Type B pancreatic cell (in vitro differentiated cells): ENCODE measurements around the gene ZNF565. TPM values are rescaled to one million over a fixed set of nuclear protein-coding genes. Genes with fewer than 3 reads are reported as not detected.

Experiments
- DNase-seq: peaks from one replicate; pipeline ENCODE4 v3.0.0; 2021; ENCODE audit warnings: mixed read lengths; ENCODE audit not compliant: unreplicated experiment; ENCODE audit errors: extremely low spot score
- H3K27ac Mint-ChIP-seq: 2 replicates; pipeline ENCODE4 v1.8.0; 2021; ENCODE audit warnings: mild to moderate bottlenecking, mixed read lengths
- H3K27me3 Mint-ChIP-seq: 2 replicates; pipeline ENCODE4 v1.8.0; 2021; ENCODE audit warnings: mixed read lengths
- H3K36me3 Mint-ChIP-seq: 2 replicates; pipeline ENCODE4 v1.8.0; 2021; ENCODE audit warnings: mixed read lengths
- H3K4me1 Mint-ChIP-seq: one replicate; pipeline ENCODE4 v1.8.0; 2021; ENCODE audit warnings: mixed read lengths; ENCODE audit not compliant: unreplicated experiment
- H3K4me3 Mint-ChIP-seq: 2 replicates; pipeline ENCODE4 v1.8.0; 2021; ENCODE audit warnings: mild to moderate bottlenecking, mixed read lengths
- H3K9me3 Mint-ChIP-seq: 2 replicates; pipeline ENCODE4 v1.8.0; 2021; ENCODE audit warnings: mixed read lengths
- CTCF ChIP-seq: fragments of 200-600 bp; sonication (generic); conservative IDR thresholded peaks from 2 replicates; pipeline ENCODE4 v1.5.0; 2021; ENCODE audit warnings: antibody characterized with exemption, mild to moderate bottlenecking
- long read RNA-seq: library from polyadenylated mRNA; unstranded; transcript quantifications from one replicate; pipeline ENCODE4 v2.0.0, GENCODE V29; 2020
- total RNA-seq: library from RNA; stranded (reverse); gene quantifications from 2 replicates; pipeline ENCODE4 v1.2.1, GENCODE V29; 2021; ENCODE audit warnings: low replicate concordance

The ZNF565 gene
- 5.6 and 6.8 TPM in 2 replicates for total RNA-seq
- long read RNA-seq, transcript ZNF565-207 (4 exons, 1,217 nt): minor isoform, 5 of 64 reads
- long read RNA-seq, transcript ZNF565-201 (5 exons, 2,023 nt): major isoform, 45 of 64 reads
- long read RNA-seq, partial matches to known transcripts: 1 of 64 reads
- long read RNA-seq, other reads (novel, unspliced or antisense): 11 of 64 reads

GRCh38 chr19:36214386-36215275 lies at the start of gene ZNF565, which contains the start of gene ZNF146:
ZNF565 (minus strand) TSS chr19:36214665; CDS start chr19:36201985, 12,680 bp downstream.
ZNF146 (plus strand) TSS chr19:36215106; CDS start chr19:36236441, 21,335 bp downstream.
- H3K4me1 Mint-ChIP-seq: peaks cover 9% of the 10 kb centered on the region
- no peak for TF ChIP-seq CTCF
- no peak within 1 kb of the TSS for H3K4me3 Mint-ChIP-seq
- H3K9me3 Mint-ChIP-seq: no peaks in the 10 kb centered on the region
- peak; percentile 97 for DNase-seq
- H3K27ac Mint-ChIP-seq: no peak within 1 kb of the TSS
- H3K27me3 Mint-ChIP-seq: no peaks in the 10 kb centered on the region
- peaks cover 12% of the 10 kb centered on the region for H3K36me3 Mint-ChIP-seq

GRCh38 chr19:36259211-36259610 lies 44.7 kb upstream of the ZNF565 start:
- no peaks in the 10 kb centered on the region for H3K4me1 Mint-ChIP-seq
- no peaks in the 10 kb centered on the region for H3K27me3 Mint-ChIP-seq
- H3K27ac Mint-ChIP-seq: no peak overlapping the region
- peak; percentile 44 for DNase-seq
- no peak overlapping the region for H3K4me3 Mint-ChIP-seq
- H3K36me3 Mint-ChIP-seq: peaks cover 9% of the 10 kb centered on the region
- no peak for TF ChIP-seq CTCF
- no peaks in the 10 kb centered on the region for H3K9me3 Mint-ChIP-seq

- Mint-ChIP-seq H3K4me1 (no peaks in the 10 kb centered on the region), H3K4me3 (peak overlapping the region; percentile 89), H3K9me3 (no peaks in the 10 kb centered on the region), H3K27me3 (no peaks in the 10 kb centered on the region), H3K27ac (peak overlapping the region; percentile 55), H3K36me3 (peaks cover 9% of the 10 kb centered on the region)
- peak; percentile 63 for DNase-seq
- no peak for TF ChIP-seq CTCF
Measured at GRCh38 chr19:36258028-36258875, 43.8 kb upstream of the ZNF565 start.

- Mint-ChIP-seq H3K4me1 (no peaks in the 10 kb centered on the region), H3K4me3 (peak overlapping the region; percentile 89), H3K9me3 (no peaks in the 10 kb centered on the region), H3K27me3 (no peaks in the 10 kb centered on the region), H3K27ac (peak overlapping the region; percentile 55), H3K36me3 (peaks cover 9% of the 10 kb centered on the region)
- peak; percentile 82 for DNase-seq
- TF ChIP-seq CTCF: no peak
Measured at GRCh38 chr19:36257520-36257876, 43.0 kb upstream of the ZNF565 start.

- Mint-ChIP-seq H3K4me3 (peak overlapping the region; percentile 89), H3K4me1 (no peaks in the 10 kb centered on the region), H3K36me3 (peaks cover 9% of the 10 kb centered on the region), H3K9me3 (no peaks in the 10 kb centered on the region), H3K27me3 (no peaks in the 10 kb centered on the region), H3K27ac (no peak overlapping the region)
- TF ChIP-seq CTCF: no peak
- peak; percentile 62 for DNase-seq
Measured at GRCh38 chr19:36256853-36257519, 42.5 kb upstream of the ZNF565 start.
